Ascending aorta (tissue), 2 donors: ENCODE measurements around the gene AGBL2. TPM values are rescaled to one million over a fixed set of nuclear protein-coding genes. Genes with fewer than 3 reads are reported as not detected.
A peak's percentile ranks its signal among the peaks of the same experiment; 100 is the strongest.

Source experiments
- DNase-seq, 2 donors: peaks; one replicate each; pipeline ENCODE4 v3.0.0-alpha.2; 2019; ENCODE audit warnings: low spot score in 2 of 2
- H3K27ac ChIP-seq, 2 donors: fragments of 200-600 bp; sonication (generic); one replicate each; pipeline ENCODE4 v1.5.1; 2016 to 2017; ENCODE audit warnings: mild to moderate bottlenecking in 1 of 2
- H3K27me3 ChIP-seq: fragments of 200-600 bp; sonication (generic); one replicate; pipeline ENCODE4 v1.5.1; 2017
- H3K36me3 ChIP-seq, 2 donors: fragments of 200-600 bp; sonication (generic); one replicate each; pipeline ENCODE4 v1.5.1; 2016
- H3K4me1 ChIP-seq, 2 donors: fragments of 200-600 bp; sonication (generic); one replicate each; pipeline ENCODE4 v1.5.1; 2016 to 2017; ENCODE audit warnings: mild to moderate bottlenecking in 1 of 2
- H3K4me3 ChIP-seq, 2 donors: fragments of 200-600 bp; sonication (generic); one replicate each; pipeline ENCODE4 v1.5.1; 2016 to 2017; ENCODE audit warnings: mild to moderate bottlenecking in 1 of 2
- H3K9me3 ChIP-seq, 2 donors: fragments of 200-600 bp; sonication (generic); one replicate each; pipeline ENCODE4 v1.5.1; 2016
- CTCF ChIP-seq, 3 experiments: fragments of 200-600 bp in 2 of 3; fragments of 450-650 bp in 1 of 3; sonication (generic) in 2 of 3; IDR thresholded peaks; one replicate each; pipeline ENCODE4 v1.5.1; 2016 to 2019; ENCODE audit warnings: antibody characterized with exemption in 3 of 3, mild to moderate bottlenecking in 1 of 3, moderate library complexity in 1 of 3
- intact Hi-C: fragments of 100-400 bp; cut with DNase I; formaldehyde crosslinking; loops from one replicate; pipeline ENCODE4 v1.15.1; 2023
- total RNA-seq: library from RNA; depleted of rRNA; stranded (reverse); fragments of >200 nt; gene quantifications from one replicate; pipeline ENCODE4 v1.1.0, GENCODE V29; 2016

AGBL2 gene
- total RNA-seq, 1 donor from 2014 or later = not detected

GRCh38 chr11:47731475-47731874 lies 16.3 kb upstream of the AGBL2 start:
- no peak for DNase-seq
- Histone ChIP-seq H3K27me3 (no peaks in the 10 kb centered on the region), H3K4me1 (no peaks in the 10 kb centered on the region), H3K36me3 (peaks cover 83 to 99% of the 10 kb centered on the region in 2 donors), H3K4me3 (no peak overlapping the region), H3K27ac (no peak overlapping the region), H3K9me3 (no peaks in the 10 kb centered on the region)
- intact Hi-C loops = no loop called here
- no peak for TF ChIP-seq CTCF (IDR thresholded peaks at IDR 0.05)

- Histone ChIP-seq H3K4me1 (peaks cover 0 to 4% of the 10 kb centered on the region in 2 donors), H3K27ac (no peak overlapping the region), H3K4me3 (no peak overlapping the region), H3K9me3 (no peaks in the 10 kb centered on the region), H3K27me3 (no peaks in the 10 kb centered on the region), H3K36me3 (peaks cover 78 to 98% of the 10 kb centered on the region in 2 donors)
- no peak for TF ChIP-seq CTCF (IDR thresholded peaks at IDR 0.05)
- intact Hi-C loops = no loop called here
- DNase-seq = no peak
These were observed 11.8 kb upstream of the AGBL2 start for GRCh38 chr11:47726878-47727514.

GRCh38 chr11:47726118-47726442 lies 10.9 kb upstream of the AGBL2 start:
- no peaks in the 10 kb centered on the region for H3K9me3 ChIP-seq
- intact Hi-C loops = no loop called here
- H3K4me3 ChIP-seq = no peak overlapping the region
- peaks cover 0 to 4% of the 10 kb centered on the region in 2 donors for H3K4me1 ChIP-seq
- H3K36me3 ChIP-seq = peaks cover 75 to 94% of the 10 kb centered on the region in 2 donors
- no peak for TF ChIP-seq CTCF (IDR thresholded peaks at IDR 0.05)
- H3K27me3 ChIP-seq = no peaks in the 10 kb centered on the region
- no peak for DNase-seq
- H3K27ac ChIP-seq = no peak overlapping the region

- no peaks in the 10 kb centered on the region for H3K27me3 ChIP-seq
- no peak for TF ChIP-seq CTCF (IDR thresholded peaks at IDR 0.05)
- H3K36me3 ChIP-seq = peaks cover 74 to 94% of the 10 kb centered on the region in 2 donors
- intact Hi-C loops = loop anchor here (2.0 kb wide), 1 partner anchor 83 kb away; the partner anchor contains the start of gene MTCH2
- DNase-seq = no peak
- no peak overlapping the region for H3K4me3 ChIP-seq
- H3K4me1 ChIP-seq = peaks cover 0 to 4% of the 10 kb centered on the region in 2 donors
- no peaks in the 10 kb centered on the region for H3K9me3 ChIP-seq
- H3K27ac ChIP-seq = peak overlapping the region in 1 of 2 donors; percentile 23
These were observed 10.4 kb upstream of the AGBL2 start for GRCh38 chr11:47725442-47726117.

- no peak for TF ChIP-seq CTCF (IDR thresholded peaks at IDR 0.05)
- no peaks in the 10 kb centered on the region for H3K27me3 ChIP-seq
- H3K36me3 ChIP-seq = peaks cover 67 to 94% of the 10 kb centered on the region in 2 donors
- DNase-seq = peak in 1 of 2 donors; percentile 76
- peaks cover 0 to 4% of the 10 kb centered on the region in 2 donors for H3K4me1 ChIP-seq
- H3K4me3 ChIP-seq = no peak overlapping the region
- H3K9me3 ChIP-seq = no peaks in the 10 kb centered on the region
- intact Hi-C loops = loop anchor here (2.0 to 5.0 kb wide), 2 partner anchors 43 to 81 kb away; partner anchors contain the start of genes FNBP4 and MTCH2
- H3K27ac ChIP-seq = peak overlapping the region; percentile 30 to 73
These were observed 9.0 kb upstream of the AGBL2 start for GRCh38 chr11:47724041-47724729.
